ENCODE results near the gene CUL4A.

Gene CUL4A

GRCh38 chr13:113187263-113187669 lies 22.1 kb upstream of the CUL4A start:
- Histone ChIP-seq H3K4me3 (ENCODE audit: low read depth, low read length) (no peak overlapping the region), H3K36me3 (ENCODE audit: control insufficient read depth in 2 of 2, insufficient read depth in 1 of 2, low read length in 2 of 2) (peaks cover 8 to 64% of the 10 kb centered on the region in 2 experiments)
- CTCF ChIA-PET = interaction anchor here (0.5 to 0.8 kb wide), 3 partner anchors 14 to 130 kb away, joined by 3 read pairs; no protein-coding TSS in a partner anchor
- peak; percentile 88; the same call in 1 of the 2 replicates for TF ChIP-seq ZNF660 (tag by site-specific recombination; IDR thresholded peaks at IDR 0.05)
- peak; percentile 78; the same call in 1 of the 2 replicates for TF ChIP-seq MEIS1 (CRISPR knock-in tag; IDR thresholded peaks at IDR 0.05; ENCODE audit: borderline replicate concordance)
- TF ChIP-seq HIC1 (tag by site-specific recombination; IDR thresholded peaks at IDR 0.05) = peak; percentile 80
- TF ChIP-seq ZEB2 (tag by site-specific recombination; IDR thresholded peaks at IDR 0.05) = peak; percentile 73; the same call in 1 of the 2 replicates
- TF ChIP-seq ZFP37 (tag by site-specific recombination; IDR thresholded peaks at IDR 0.05) = no peak
- TF ChIP-seq ZNF311 (tag by site-specific recombination; IDR thresholded peaks at IDR 0.05; ENCODE audit: borderline replicate concordance) = no peak
- peak; percentile 82 for TF ChIP-seq ZNF366 (tag by site-specific recombination; conservative IDR thresholded peaks at IDR 0.05)
- peak; percentile 63; the same call in 1 of the 2 replicates for TF ChIP-seq ZNF324 (tag by site-specific recombination; IDR thresholded peaks at IDR 0.05)
- peak; percentile 44; the same call in 1 of the 2 replicates for TF ChIP-seq ZNF558 (tag by site-specific recombination; IDR thresholded peaks at IDR 0.05)
- TF ChIP-seq KLF17 (tag by site-specific recombination; IDR thresholded peaks at IDR 0.05) = 0 out of 2 replicates have a peak, but pooled peaks have one; percentile 61
- TF ChIP-seq KLF7 (tag by site-specific recombination; IDR thresholded peaks at IDR 0.05; ENCODE audit: borderline replicate concordance) = no peak
- peak; percentile 28; the same call in 1 of the 2 replicates for TF ChIP-seq ZNF394 (tag by site-specific recombination; IDR thresholded peaks at IDR 0.05; ENCODE audit: borderline replicate concordance)
- no peak for TF ChIP-seq ZNF555 (tag by site-specific recombination; conservative IDR thresholded peaks at IDR 0.05)
- TF ChIP-seq KLF10 (tag by site-specific recombination; IDR thresholded peaks at IDR 0.05) = peak; percentile 41; the same call in 1 of the 2 replicates
- peak; percentile 92; the same call in 1 of the 2 replicates for TF ChIP-seq ZNF600 (tag by site-specific recombination; IDR thresholded peaks at IDR 0.05)
- peak; percentile 88 for TF ChIP-seq FEZF1 (tag by site-specific recombination; IDR thresholded peaks at IDR 0.05)
- no peak for TF ChIP-seq PRDM2 (tag by site-specific recombination; IDR thresholded peaks at IDR 0.05; ENCODE audit: borderline replicate concordance)
- TF ChIP-seq ZNF629 (tag by site-specific recombination; IDR thresholded peaks at IDR 0.05) = peak; percentile 84
- 0 out of 2 replicates have a peak, but pooled peaks have one; percentile 36 for TF ChIP-seq ZBTB44 (tag by site-specific recombination; IDR thresholded peaks at IDR 0.05)
- TF ChIP-seq ZBTB17 (tag by site-specific recombination; IDR thresholded peaks at IDR 0.05) = 0 out of 2 replicates have a peak, but pooled peaks have one; percentile 16
- TF ChIP-seq SP7 (tag by site-specific recombination; IDR thresholded peaks at IDR 0.05) = peak; percentile 81
- 0 out of 2 replicates have a peak, but pooled peaks have one; percentile 38 for TF ChIP-seq KLF8 (tag by site-specific recombination; IDR thresholded peaks at IDR 0.05)
- TF ChIP-seq ZNF148 (tag by site-specific recombination; IDR thresholded peaks at IDR 0.05; ENCODE audit: borderline replicate concordance) = no peak

More at GRCh38 chr13:113187263-113187669, 22.1 kb upstream of the CUL4A start:
- H3K27ac ChIP-seq (ENCODE audit: extremely low read depth, low read depth, low read length) = no peak overlapping the region
- POLR2A ChIA-PET = interaction anchor here (1.3 kb wide), 1 partner anchor 21 kb away, joined by 6 read pairs; the partner anchor contains the start of gene PCID2
- no peaks in the 10 kb centered on the region for H3K4me1 ChIP-seq (ENCODE audit: control insufficient read depth, insufficient read depth, low read length)
- no peaks in the 10 kb centered on the region for H3K9me3 ChIP-seq (ENCODE audit: control insufficient read depth, insufficient read depth, low read depth, low read length)
